Islet of Langerhans (tissue), 1 donor: ENCODE data around the gene EPHX1.
"Not testable (repeated sequence)": the region's sequence is repeated elsewhere in the genome, so short reads cannot be mapped to it uniquely, and the experiment has no call there.

Experiments used
- FAIRE-seq: peaks from one replicate; lab custom pipeline; 2011; peaks lifted over from hg19 to GRCh38; lab: Jason Lieb, UNC

Gene EPHX1

GRCh38 chr1:225816643-225817538, 7.0 kb downstream of the EPHX1 start:
- FAIRE-seq: no peak

GRCh38 chr1:225817611-225818061, 7.7 kb downstream of the EPHX1 start:
- FAIRE-seq: no peak

GRCh38 chr1:225818229-225818628, 8.3 kb downstream of the EPHX1 start:
- FAIRE-seq: no peak

- FAIRE-seq: no peak
Measured at GRCh38 chr1:225819346-225820192, 9.6 kb downstream of the EPHX1 start.

GRCh38 chr1:225820522-225821120, 10.7 kb downstream of the EPHX1 start:
- no peak for FAIRE-seq

GRCh38 chr1:225822655-225823403, 12.9 kb downstream of the EPHX1 start:
- no peak for FAIRE-seq

- FAIRE-seq: no peak
Measured at GRCh38 chr1:225823811-225824261, 13.9 kb downstream of the EPHX1 start.

GRCh38 chr1:225824533-225824941, 14.6 kb downstream of the EPHX1 start:
- no peak for FAIRE-seq

DNA sequence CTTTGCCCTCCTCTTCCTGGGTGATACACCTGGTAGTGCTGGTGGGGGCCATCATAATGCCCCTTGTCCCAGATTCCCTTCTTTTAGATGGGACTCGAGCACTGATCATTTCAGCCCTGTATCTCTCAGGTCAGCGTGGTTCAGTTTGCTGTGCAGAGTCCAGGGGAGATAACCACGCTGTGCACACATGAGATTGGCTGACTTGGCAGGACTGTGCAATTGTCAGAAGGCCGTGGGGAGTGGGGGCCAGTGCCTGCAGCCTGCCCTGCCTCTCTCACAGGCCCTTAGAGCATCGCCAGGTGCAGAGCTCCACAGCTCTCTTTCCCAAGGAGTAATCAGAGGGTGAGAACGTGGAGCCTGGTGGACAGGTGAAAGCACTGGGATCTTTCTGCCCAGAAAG, 15.2 kb downstream of the EPHX1 start:
- FAIRE-seq: no peak

DNA sequence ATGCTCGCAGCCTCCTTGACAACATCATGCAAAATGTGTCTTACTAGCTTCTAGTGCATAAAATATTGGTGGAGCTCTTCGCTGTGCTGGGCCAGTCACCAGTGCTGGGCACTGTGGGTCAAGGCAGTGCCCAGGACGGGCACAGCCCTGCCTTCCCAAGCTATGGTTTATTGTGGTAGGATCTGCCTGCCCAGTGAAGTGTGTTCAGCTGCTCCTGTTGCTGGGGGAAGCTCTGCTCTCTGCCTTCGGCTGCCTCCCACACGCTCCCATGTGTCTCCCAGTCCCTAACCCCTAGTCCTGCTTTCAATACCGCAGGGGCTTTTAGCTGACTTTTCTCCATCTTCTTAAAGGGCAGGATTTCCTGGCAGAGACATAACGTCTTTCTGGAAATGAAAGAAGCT, 15.7 kb downstream of the EPHX1 start:
- no peak for FAIRE-seq

DNA sequence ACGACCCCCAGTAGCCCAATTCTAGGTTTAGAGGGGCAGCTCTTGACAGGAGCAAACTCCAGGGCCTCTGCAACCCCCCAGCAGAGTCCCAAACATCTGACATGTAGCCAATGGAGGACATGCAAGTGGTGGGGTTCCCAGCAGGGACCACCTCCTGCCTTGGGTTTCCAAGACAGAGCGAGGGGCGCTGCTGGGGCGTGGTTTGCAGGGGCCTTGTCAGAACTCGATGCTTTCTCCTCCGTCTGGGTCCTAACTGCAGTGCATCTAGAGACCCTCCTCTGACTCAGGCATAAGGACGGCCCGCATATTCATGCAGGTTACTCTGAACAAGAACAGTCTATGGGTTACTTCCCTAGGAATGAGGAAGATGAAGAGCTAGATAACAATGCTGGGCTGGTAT, 17.2 kb downstream of the EPHX1 start:
- no peak for FAIRE-seq

DNA sequence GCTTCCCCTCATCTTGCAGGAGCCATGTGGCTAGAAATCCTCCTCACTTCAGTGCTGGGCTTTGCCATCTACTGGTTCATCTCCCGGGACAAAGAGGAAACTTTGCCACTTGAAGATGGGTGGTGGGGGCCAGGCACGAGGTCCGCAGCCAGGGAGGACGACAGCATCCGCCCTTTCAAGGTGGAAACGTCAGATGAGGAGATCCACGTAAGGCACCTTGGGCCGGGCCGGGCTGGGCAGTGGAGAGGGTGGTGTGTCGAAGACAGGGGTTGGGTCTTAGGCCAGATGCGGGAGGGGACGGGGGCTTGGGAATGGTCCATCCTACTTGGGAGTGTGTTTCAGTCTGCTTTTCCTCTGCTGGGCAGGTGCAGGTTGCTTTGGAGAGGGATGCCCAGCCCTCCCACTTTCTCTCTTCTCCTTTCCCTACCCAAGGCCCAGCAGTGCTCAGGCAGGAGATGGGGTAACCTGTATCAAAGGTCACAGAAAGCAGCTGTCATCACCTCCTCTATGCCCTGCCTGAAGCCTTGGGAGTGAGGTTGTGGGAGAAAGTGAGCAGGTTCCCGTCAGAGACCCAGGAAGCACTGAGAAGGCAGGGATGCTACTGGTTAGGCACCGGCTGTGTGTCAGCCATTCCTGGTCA, 18.9 kb downstream of the EPHX1 start:
- FAIRE-seq: no peak

GRCh38 chr1:225830841-225831240, 20.9 kb downstream of the EPHX1 start:
- FAIRE-seq: no peak

GRCh38 chr1:225834417-225835329, 24.7 kb downstream of the EPHX1 start:
- FAIRE-seq: no peak

DNA sequence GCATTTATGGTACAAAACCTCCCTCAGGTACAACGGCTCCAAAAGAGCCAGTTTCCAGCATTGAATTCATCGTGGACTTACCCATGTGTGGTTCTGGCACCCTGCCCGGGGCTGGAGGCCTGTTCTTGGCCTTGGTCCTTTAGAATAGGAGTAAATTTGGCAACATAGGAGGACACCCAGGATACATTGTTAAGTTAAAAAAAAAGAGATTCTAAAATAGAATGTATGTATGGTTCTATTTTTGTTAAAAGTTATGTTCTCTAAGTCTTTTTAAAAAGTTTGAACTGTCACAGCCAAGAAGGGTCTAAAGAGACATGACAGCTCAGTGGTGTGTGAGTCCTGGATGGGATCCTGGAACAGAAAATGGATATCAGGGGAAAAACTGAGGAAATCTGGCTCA, 25.9 kb downstream of the EPHX1 start:
- no peak for FAIRE-seq

GRCh38 chr1:225836296-225836695, 26.4 kb downstream of the EPHX1 start:
- FAIRE-seq: not testable (repeated sequence)

GRCh38 chr1:225838793-225839192, 28.9 kb downstream of the EPHX1 start:
- no peak for FAIRE-seq

DNA sequence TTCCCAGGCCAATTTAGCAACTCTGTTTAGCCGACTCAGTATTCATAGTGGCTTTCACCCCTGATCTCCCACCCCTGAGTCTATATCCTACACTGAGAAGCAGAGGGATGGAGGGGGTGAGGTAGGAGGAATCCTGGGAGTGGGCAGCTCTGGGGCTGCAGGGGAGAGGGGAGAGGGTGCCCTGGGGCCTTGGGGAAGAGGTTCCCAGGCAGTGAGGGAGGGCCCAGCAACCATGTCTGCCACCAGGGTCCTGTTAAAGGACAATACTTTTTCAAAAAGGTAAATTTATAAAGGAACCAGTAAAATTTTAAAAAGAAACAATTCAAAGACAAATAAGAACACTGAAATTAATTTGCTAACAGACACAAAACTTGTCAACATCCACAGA, 30.3 kb downstream of the EPHX1 start:
- FAIRE-seq: no peak

- no peak for FAIRE-seq
Measured at GRCh38 chr1:225840713-225841112, 30.8 kb downstream of the EPHX1 start.

DNA sequence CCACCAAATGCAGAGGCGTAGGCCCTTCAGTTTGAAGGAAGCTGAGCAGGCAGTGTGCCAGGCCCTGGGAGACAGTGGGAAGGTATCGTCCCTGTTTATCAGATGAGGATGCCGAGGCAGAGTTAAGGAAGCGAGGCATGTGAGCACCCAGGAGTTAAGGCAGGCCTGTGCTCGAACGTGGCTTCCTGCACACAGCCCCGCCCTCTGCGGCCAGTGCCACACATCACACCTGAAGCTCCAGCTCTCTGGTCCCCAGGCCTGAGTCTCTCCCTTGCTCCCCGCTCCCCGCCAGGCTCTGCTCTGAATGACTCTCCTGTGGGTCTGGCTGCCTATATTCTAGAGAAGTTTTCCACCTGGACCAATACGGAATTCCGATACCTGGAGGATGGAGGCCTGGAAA, 32.1 kb downstream of the EPHX1 start:
- no peak for FAIRE-seq
